HL-60 (cell line): ENCODE results near the gene PTPN7.

Experiments
- DNase-seq, 2 experiments: peaks; one replicate each; pipeline ENCODE4 v3.0.0-alpha.2; 2010 to 2020; ENCODE audit warnings: low read depth in 1 of 2, low spot score in 1 of 2
- H3K27ac ChIP-seq: fragments of 250-450 bp; sonication (Bioruptor Pico); replicated peaks from 2 replicates; pipeline ENCODE4 v1.5.1; 2020; ENCODE audit warnings: mild to moderate bottlenecking, moderate library complexity
- H3K27me3 ChIP-seq: fragments of 250-450 bp; sonication (Bioruptor Pico); 2 replicates; pipeline ENCODE4 v1.5.1; 2021; ENCODE audit warnings: mild to moderate bottlenecking, moderate library complexity; ENCODE audit not compliant: insufficient read depth, poor library complexity, severe bottlenecking
- H3K4me3 ChIP-seq: replicated peaks from 2 replicates; pipeline ENCODE4 v1.5.1; 2011; ENCODE audit warnings: mild to moderate bottlenecking, control low read depth, low read length; ENCODE audit not compliant: insufficient read depth
- GABPA ChIP-seq: IDR thresholded peaks from 2 replicates; pipeline ENCODE4 v1.6.1; 2012; ENCODE audit warnings: low read depth
- POLR2AphosphoS5 ChIP-seq: IDR thresholded peaks from 2 replicates; pipeline ENCODE4 v1.6.1; 2012; ENCODE audit warnings: low read depth
- SPI1 ChIP-seq: IDR thresholded peaks from 2 replicates; pipeline ENCODE4 v1.6.1; 2012; ENCODE audit warnings: low read depth, mild to moderate bottlenecking, borderline replicate concordance
- TF ChIP-seq, protein P1 (sequence below): IDR thresholded peaks from one replicate; pipeline ENCODE4 v1.5.1; 2011; ENCODE audit warnings: low read length, control low read depth, inconsistent platforms; ENCODE audit not compliant: insufficient read depth
- TF ChIP-seq, protein P2 (sequence below): IDR thresholded peaks from 2 replicates; pipeline ENCODE4 v1.6.1; 2012; ENCODE audit warnings: low read depth; ENCODE audit not compliant: insufficient replicate concordance

The PTPN7 gene

DNA sequence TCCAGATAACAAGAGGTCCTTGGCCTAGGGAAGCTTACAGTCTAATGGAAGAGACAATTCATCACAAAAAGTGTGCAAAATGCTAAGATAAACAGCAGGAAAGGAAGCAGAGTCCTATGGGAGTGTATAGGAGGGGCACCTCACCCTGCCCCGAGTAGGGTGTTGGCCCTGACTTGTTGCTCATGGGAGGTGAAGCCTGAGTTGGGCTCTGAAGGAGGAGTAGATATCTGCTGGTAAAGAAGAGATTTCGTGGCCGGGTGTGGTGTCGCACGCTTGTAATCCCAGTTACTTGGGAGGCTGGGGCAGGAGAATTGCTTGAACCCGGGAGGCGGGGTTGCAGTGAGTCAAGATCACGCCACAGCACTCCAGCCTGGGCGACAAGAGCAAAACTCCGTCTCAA, 56.3 kb downstream of the PTPN7 start:
- Histone ChIP-seq H3K4me3 (no peak overlapping the region), H3K27me3 (no peaks in the 10 kb centered on the region), H3K27ac (no peak overlapping the region)
- no peak for DNase-seq
- TF ChIP-seq SPI1: no peak
- TF ChIP-seq, protein P1, sequence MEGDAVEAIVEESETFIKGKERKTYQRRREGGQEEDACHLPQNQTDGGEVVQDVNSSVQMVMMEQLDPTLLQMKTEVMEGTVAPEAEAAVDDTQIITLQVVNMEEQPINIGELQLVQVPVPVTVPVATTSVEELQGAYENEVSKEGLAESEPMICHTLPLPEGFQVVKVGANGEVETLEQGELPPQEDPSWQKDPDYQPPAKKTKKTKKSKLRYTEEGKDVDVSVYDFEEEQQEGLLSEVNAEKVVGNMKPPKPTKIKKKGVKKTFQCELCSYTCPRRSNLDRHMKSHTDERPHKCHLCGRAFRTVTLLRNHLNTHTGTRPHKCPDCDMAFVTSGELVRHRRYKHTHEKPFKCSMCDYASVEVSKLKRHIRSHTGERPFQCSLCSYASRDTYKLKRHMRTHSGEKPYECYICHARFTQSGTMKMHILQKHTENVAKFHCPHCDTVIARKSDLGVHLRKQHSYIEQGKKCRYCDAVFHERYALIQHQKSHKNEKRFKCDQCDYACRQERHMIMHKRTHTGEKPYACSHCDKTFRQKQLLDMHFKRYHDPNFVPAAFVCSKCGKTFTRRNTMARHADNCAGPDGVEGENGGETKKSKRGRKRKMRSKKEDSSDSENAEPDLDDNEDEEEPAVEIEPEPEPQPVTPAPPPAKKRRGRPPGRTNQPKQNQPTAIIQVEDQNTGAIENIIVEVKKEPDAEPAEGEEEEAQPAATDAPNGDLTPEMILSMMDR: no peak
- no peak for TF ChIP-seq POLR2AphosphoS5
- no peak for TF ChIP-seq GABPA
- TF ChIP-seq, protein P2, sequence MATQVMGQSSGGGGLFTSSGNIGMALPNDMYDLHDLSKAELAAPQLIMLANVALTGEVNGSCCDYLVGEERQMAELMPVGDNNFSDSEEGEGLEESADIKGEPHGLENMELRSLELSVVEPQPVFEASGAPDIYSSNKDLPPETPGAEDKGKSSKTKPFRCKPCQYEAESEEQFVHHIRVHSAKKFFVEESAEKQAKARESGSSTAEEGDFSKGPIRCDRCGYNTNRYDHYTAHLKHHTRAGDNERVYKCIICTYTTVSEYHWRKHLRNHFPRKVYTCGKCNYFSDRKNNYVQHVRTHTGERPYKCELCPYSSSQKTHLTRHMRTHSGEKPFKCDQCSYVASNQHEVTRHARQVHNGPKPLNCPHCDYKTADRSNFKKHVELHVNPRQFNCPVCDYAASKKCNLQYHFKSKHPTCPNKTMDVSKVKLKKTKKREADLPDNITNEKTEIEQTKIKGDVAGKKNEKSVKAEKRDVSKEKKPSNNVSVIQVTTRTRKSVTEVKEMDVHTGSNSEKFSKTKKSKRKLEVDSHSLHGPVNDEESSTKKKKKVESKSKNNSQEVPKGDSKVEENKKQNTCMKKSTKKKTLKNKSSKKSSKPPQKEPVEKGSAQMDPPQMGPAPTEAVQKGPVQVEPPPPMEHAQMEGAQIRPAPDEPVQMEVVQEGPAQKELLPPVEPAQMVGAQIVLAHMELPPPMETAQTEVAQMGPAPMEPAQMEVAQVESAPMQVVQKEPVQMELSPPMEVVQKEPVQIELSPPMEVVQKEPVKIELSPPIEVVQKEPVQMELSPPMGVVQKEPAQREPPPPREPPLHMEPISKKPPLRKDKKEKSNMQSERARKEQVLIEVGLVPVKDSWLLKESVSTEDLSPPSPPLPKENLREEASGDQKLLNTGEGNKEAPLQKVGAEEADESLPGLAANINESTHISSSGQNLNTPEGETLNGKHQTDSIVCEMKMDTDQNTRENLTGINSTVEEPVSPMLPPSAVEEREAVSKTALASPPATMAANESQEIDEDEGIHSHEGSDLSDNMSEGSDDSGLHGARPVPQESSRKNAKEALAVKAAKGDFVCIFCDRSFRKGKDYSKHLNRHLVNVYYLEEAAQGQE: no peak

GRCh38 chr1:202101184-202101583, 59.2 kb downstream of the PTPN7 start:
- no peak overlapping the region for H3K4me3 ChIP-seq
- no peak for DNase-seq
- no peaks in the 10 kb centered on the region for H3K27me3 ChIP-seq
- H3K27ac ChIP-seq: no peak overlapping the region
- TF ChIP-seq, protein P1: no peak
- TF ChIP-seq GABPA (no peak), SPI1 (no peak), POLR2AphosphoS5 (no peak)
- TF ChIP-seq, protein P2: no peak
